ENCODE data around the gene NEIL1.

GRCh38 chr15:75348562-75349350 lies 1.9 kb downstream of the NEIL1 start:
- TF ChIP-seq CTCF (IDR thresholded peaks at IDR 0.05; ENCODE audit: low read depth, low read length) (no peak), MYC (IDR thresholded peaks at IDR 0.05; ENCODE audit: low read depth, low read length) (no peak), POLR2A (IDR thresholded peaks at IDR 0.05; ENCODE audit: extremely low read depth, insufficient read length) (no peak)

Measured in NB4 (cell line).